Measurements from ENCODE around the gene RPS19. TPM values are rescaled to one million over a fixed set of nuclear protein-coding genes. Genes with fewer than 3 reads are reported as not detected.
A peak's percentile ranks its signal among the peaks of the same experiment; 100 is the strongest.
"Not testable (repeated sequence)": the region's sequence is repeated elsewhere in the genome, so short reads cannot be mapped to it uniquely, and the experiment has no call there.

RPS19 gene
- total RNA-seq, 1 experiment from 2014 or later: 3,670 TPM

DNA sequence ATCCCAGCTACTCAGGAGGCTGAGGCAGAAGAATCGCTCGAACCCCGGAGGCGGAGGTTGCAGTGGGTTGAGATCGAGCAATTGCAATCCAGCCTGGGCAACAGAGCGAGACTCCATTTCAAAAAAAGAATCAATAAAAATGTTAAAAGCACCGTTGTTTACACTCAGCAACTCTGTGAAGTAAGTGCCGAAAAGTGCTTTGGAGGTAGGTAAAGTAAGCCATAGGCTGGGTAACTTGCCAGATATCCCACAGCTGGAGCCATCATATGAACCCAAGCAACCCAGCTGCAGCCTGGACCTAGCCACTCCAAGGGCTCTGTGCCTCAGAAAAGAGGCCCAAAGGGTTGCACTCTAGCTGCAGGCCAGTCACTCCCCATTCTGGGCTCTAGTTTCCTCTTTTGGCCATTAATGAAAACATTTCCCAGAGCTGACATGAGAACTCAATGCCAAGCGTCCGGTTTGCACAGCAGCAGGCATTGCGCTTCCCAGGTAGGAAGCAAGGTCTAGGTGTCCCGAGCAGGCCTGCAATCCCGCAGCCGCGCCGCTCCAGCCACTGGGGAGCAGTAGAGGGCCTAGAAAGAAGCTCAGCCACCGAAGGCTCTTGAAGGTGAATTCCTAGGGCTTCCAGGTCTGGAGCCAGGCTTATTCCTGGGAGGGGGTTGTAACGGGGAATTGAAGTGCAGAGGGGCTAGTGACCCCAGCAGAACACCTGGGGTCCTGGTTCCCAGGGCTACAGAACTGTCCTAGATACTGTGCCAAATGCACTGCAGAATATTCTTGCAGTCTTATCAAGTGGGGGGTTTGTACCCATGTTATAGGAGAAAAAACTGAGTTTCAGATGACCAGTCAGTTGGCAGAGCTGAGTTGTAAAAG is 13.0 kb downstream of the RPS19 start:
- in situ Hi-C loops (cut with HindIII; ENCODE audit: low pct_unique_long_range_greater_than_20kb, low sequenced_read_pairs): no loop called here
- peak; percentile 70 for DNase-seq (ENCODE audit: low read depth)

DNA sequence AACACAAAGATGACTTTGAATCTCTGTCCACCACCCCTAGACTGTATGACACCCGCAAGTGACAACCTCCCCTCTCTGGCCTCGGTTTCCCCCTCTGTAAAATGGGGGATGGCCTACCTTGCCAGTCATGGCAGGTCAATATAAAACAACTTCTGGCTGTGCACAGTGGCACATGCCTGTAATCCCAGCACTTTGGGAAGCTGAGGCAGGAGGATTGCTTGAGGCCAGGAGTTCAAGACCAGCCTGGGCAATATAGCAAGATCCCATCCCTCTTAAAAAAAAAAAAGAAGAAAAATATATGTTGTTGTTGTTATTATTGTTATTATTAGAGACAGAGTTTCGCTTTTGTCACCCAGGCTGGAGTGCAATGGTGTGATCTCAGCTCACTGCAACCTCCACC is 15.9 kb downstream of the RPS19 start:
- DNase-seq (ENCODE audit: low read depth); in situ Hi-C loops (cut with HindIII; ENCODE audit: low pct_unique_long_range_greater_than_20kb, low sequenced_read_pairs): not testable (repeated sequence)

DNA sequence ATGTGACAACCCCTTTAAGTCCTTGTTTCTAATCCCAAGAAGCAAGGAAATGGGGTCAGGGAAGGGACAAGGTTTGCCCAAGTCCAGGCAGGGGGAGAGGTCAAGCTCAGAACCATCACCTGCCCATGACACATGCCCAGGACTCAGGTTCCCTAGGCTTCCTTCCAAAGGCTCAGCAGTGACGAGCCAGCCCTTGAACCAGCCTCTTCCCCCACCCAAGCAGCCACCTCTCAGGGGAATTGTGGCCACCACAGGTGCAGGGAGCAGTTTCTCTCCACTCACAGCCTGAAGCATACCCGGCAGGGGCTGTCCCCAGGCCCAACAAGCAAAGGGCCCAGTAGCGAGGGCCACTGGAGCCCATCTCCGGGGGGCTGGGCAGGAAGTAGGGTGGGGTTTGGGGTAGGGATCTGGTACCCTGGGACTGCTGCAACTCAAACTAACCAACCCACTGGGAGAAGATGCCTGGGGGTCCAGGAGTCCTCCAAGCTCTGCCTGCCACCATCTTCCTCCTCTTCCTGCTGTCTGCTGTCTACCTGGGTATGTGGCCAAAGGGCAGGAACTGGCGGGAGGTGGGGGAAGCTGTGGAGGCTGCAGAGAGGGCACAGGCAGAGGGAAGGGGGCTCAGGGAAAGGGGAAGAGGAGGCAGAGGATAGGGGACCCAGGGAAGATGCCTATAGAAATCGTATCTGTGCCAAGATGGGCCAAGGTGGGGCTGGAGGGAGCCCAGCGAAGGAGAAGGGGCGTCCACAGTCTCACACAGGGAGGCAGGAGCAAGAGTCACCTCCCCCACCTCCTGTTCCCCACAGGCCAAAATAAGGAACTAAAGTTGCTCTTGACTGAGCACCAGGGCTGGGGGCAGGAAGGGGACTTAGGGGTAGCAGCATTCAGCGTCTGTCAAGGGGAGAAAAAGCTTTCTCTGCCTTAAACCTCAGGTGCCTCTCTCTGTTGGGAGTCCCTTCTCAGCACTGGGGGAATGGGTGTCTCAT is 17.1 kb downstream of the RPS19 start, which contains the start of gene CD79A:
Gene CD79A (plus strand): TSS at position 433 of the 986 bp plus-strand sequence. CDS start 26 bp downstream, at position 459.
- in situ Hi-C loops (cut with HindIII; ENCODE audit: low pct_unique_long_range_greater_than_20kb, low sequenced_read_pairs): no loop called here
- no peak for DNase-seq (ENCODE audit: low read depth)

DNA sequence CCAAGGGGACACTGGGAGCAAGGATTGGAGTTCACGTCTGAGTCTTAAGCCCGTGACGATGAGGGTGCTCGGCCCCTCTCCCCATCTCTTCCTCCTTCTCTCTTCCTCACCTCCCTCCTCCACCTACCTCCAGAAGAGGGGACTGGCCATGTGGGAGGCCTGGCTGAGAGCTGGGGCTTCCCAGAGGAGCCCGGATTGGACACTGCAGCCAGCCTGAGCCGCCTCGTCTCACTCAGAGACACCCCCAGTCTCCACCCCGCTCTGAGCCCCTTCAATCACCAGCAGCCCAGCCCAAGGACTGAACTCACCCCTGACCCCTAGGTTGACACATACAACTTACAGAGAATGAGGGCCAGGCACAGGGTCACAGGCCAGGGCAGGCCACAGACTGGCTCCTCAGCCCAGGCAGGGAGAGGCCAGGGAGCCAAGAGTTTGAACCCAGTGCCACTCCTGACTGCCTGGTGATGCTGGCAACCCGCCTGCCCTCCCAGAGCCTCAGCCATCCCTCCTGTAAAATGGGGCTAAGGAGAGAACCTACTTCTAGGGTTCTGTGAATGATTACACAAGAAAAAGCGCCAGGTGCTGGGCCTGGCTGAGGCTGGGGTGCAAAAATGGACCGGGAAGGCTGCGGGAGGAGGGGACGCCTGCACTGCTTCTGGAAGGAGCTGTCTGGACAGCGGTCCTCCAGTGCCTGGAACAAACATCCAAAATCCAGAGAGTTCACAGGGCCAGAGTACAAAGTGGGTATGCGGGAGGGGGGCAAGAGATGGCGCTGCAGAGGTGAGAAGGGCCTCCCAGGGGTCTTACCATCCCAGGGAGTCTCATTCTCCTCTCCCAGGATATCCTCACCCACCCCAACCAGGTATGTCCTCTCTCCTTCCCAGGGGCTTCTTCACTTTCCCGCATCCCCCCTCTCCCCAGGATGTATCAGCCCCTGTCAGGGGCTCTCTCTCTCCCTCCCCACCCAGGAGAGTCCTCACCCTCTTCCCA is 18.2 kb downstream of the RPS19 start:
- DNase-seq (ENCODE audit: low read depth): no peak
- in situ Hi-C loops (cut with HindIII; ENCODE audit: low pct_unique_long_range_greater_than_20kb, low sequenced_read_pairs): no loop called here

DNA sequence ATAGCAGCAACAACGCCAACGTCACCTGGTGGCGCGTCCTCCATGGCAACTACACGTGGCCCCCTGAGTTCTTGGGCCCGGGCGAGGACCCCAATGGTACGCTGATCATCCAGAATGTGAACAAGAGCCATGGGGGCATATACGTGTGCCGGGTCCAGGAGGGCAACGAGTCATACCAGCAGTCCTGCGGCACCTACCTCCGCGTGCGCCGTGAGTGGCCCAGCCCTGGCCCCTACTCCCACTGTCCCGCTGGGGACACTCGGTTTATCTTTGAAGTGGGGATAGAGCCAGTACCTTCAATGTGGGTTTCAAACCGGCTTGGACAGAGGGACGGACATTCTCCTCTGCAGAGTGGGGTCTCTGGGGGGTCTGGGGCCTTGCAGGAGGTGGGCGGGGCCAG is 19.0 kb downstream of the RPS19 start:
- in situ Hi-C loops (cut with HindIII; ENCODE audit: low pct_unique_long_range_greater_than_20kb, low sequenced_read_pairs): no loop called here

DNA sequence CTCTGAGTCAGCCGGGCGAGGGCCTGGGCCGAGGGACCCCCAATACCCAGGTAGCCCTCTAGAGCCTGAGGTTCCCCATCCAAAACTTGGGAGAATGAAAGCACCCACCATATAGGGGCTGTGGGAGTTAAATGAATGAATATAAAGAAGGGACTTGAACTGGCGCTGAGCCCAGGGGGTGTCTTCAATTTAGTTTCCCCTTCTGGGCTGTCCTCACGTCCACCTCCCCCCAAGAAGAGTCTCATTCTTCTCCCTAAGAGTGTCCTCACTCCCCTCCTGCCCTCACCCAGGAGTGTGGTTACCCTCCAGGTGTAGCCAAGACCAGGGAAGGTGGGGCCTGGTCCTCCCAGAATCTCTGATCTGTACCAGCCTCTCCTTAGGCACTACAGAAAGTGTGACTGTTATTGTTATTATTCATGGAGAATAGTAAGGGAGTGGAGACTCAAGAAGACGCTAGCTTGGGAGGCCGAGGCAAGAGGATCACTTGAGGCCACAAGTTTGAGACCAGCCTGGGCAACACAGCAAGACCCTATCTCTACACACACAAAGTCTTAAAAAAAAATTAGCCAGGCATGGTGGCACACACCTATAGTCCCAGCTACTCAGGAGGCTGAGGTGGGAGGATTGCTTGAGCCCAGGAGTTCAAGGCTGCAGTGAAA is 19.7 kb downstream of the RPS19 start:
- DNase-seq (ENCODE audit: low read depth): no peak
- in situ Hi-C loops (cut with HindIII; ENCODE audit: low pct_unique_long_range_greater_than_20kb, low sequenced_read_pairs): no loop called here

More for the DNA sequence above, 19.0 kb downstream of the RPS19 start:
- DNase-seq (ENCODE audit: low read depth): no peak

DNA sequence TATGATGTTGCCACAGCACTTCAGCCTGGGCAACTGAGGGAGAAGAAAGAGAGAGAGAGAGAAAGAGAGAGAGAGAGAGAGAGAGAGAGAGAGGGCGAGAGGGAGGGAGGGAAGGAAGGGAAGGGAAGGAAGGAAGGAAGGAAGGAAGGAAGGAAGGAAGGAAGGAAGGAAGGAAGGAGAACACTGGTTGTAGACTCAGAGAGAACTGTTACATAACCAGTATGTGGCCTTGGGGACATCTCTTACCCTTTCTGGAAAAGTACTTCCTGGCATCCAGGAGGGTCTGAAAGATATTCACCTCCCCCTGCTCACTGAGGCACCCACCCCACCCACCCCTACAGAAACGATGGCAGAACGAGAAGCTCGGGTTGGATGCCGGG is 20.3 kb downstream of the RPS19 start:
- DNase-seq (ENCODE audit: low read depth): no peak
- in situ Hi-C loops (cut with HindIII; ENCODE audit: low pct_unique_long_range_greater_than_20kb, low sequenced_read_pairs): no loop called here

DNA sequence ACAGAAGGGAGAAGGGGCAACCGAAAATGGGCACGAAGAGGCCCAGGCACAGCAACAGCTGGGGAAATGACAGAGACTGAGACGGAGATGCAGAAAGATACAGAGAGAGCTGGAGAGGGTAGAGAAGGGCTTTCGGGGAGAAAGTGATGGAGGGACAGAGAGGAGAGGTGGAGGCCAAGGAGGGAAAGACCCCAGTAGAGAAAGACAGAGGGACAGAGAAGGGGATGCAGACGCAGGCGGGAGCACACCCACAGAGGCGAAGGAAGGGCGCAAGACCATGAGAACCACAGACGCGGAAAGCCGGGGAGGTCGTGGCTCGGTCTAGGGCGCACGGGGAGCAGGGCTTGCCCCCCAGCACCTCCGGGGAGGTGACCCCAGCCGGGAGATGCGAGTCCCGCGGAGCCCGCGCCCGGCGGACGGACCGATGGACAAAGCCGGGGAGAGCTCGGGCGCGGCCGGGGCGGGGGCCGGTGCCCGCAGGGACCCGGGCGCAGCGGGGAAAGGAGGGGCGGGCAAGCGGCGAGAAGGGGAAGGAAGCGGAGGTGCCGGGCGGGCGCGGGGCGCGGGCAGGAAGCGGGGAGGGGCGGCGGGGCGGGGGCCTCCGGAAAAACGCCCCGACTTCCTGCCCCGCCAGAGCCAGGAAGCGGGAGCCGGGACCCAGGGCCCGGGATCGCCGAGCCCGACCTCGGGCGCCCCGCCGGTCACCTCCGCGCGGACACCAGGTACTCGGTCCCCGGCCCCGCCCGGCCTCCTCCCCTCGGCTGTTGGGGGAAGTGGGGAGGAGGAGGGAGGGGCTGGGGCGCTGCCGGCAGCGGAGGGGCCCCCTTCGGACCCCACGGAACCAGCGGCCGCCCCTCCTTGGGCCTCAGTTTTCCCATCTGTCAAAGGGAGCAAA is 22.8 kb downstream of the RPS19 start, which contains the start of gene ARHGEF1:
Gene ARHGEF1 (plus strand): TSS at position 617 of the 895 bp plus-strand sequence. CDS start 4,899 bp downstream, outside the sequence.
- in situ Hi-C loops (cut with HindIII; ENCODE audit: low pct_unique_long_range_greater_than_20kb, low sequenced_read_pairs): no loop called here
- DNase-seq (ENCODE audit: low read depth): no peak

DNA sequence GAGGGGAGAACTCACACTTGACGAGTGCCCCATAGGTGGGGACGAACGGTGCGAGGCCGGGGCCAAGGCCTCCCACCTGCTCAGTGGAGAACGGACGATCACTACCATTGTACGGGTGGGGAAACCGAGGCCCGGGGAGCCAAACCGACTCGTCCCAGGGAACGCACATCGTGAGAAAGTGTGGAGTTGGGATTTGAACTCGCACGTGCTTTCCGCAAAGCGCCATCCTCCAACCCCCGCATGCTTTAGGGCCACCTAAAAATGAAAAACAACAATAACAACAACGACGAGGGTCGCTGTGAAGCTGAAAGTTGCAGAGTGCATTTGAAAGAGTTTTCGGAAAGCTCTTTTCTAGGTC is 23.4 kb downstream of the RPS19 start:
- in situ Hi-C loops (cut with HindIII; ENCODE audit: low pct_unique_long_range_greater_than_20kb, low sequenced_read_pairs): no loop called here
- no peak for DNase-seq (ENCODE audit: low read depth)

DNA sequence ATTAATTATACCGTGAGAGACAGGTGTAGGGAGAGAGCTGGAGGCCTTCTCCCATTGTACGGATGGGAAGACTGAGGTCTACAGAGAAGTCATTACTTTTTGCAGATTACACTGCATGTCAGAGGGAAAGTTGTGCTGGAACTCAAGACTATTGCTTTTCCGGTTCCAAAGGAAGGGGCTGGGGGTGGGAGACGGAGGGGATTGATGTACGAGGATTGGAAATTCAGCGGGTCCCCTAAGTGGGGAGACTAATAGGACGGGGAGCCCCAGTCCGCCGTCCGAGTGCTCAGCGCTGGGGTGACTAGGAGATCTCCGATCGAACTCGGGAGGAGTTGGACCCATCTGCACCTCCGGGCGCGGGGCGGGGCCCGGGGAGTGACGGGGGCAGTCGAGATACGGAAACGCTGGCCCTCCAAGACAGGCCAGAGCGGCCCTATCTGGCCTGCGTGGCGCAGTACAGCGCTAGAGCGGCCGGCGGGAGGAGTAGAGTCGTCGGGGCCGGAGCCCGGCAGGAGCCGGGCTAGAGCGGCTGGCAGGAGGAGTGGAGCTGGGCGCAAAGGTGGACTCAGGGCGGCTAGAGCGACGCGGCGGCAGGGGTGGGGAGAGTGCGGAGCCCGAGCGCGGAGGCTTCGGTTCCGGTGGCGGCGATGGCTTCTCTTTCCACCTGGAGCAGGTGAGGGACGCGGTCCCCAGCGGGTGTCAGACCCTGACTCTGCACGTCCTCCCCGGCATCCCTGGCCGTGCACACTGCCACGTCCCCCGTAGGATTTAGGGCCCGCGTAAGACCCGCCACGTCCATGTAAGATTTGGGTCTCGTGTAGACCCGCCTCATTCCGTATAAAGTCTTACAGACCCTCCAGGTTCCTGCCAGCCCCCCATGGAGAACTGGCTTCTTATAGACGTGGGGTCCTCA is 24.0 kb downstream of the RPS19 start:
- in situ Hi-C loops (cut with HindIII; ENCODE audit: low pct_unique_long_range_greater_than_20kb, low sequenced_read_pairs): no loop called here
- DNase-seq (ENCODE audit: low read depth): peak; percentile 98

DNA sequence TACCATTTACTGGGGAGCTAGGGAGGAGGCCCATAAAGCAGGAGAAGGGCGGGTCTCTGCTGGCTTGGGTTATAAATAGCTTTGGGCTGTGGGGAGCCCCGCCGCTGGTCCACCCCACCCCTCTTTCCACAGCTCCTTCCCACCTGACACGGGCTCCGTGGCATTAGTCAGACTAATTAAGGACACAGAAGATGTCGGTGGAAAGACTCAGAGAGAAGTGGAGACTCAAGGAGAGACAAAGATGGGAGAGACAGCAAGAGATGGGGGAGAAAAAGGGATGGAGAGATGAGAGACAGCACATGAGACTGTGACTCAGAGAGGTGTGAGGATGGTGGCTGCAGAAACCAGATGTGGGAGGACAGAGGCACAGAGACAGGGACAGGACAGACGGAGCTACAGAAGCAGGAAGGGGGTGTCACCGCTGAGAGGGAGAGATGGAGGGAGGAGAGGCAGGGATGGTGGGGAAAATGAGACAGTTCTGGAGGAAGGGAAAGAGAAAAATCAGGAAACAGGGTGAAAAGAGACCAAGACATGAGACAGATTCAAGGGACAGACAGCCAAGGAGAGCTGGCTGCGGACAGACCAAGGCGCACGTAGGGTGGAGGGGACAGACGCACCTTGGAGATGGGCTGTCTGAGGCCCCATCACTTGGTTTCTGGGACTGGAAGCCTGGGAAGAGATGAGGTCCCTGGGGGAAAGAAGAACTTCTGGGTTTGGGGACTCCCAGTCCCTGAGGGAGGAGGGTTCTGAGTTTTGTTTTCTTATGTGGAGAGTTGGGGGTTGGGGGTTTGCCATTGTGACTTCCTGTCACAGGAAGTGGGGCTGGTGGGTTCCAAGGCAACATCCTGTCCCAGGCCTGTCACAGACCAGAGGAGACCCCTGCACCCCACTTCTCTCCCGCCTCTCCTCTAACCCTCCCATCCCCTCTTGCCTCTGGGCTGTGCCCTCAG is 27.0 kb downstream of the RPS19 start:
- DNase-seq (ENCODE audit: low read depth): no peak
- in situ Hi-C loops (cut with HindIII; ENCODE audit: low pct_unique_long_range_greater_than_20kb, low sequenced_read_pairs): no loop called here

DNA sequence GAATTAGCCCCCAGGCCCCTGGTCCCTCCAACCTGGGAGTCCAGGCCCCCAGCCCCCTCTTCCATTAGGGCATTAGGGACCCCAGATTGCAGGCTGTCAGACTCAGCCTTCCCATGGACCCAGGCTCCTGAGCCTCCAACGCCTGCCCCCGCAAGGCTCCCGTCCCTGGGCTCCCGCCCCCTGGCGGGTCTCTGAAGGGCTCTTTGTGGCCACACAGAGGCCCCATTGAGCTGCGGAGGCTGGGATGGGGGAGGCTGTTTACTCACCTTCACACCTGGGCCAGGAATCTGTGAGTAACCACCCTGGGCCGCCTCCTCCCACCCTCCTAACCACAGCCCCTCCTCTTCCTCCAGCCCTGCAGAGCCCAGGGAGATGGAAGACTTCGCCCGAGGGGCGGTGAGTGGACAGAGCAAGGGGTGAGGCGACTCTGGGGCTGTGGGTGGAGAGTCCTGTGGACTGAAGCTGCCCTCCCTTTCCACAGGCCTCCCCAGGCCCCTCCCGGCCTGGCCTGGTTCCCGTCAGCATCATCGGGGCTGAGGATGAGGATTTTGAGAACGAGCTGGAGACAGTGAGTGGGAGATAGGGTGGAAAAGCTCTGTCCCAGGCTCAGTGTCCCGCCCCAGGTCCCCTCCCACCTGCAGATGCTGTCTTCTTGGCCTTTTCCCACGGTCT is 27.8 kb downstream of the RPS19 start:
- in situ Hi-C loops (cut with HindIII; ENCODE audit: low pct_unique_long_range_greater_than_20kb, low sequenced_read_pairs): no loop called here
- peak; percentile 53 for DNase-seq (ENCODE audit: low read depth)

DNA sequence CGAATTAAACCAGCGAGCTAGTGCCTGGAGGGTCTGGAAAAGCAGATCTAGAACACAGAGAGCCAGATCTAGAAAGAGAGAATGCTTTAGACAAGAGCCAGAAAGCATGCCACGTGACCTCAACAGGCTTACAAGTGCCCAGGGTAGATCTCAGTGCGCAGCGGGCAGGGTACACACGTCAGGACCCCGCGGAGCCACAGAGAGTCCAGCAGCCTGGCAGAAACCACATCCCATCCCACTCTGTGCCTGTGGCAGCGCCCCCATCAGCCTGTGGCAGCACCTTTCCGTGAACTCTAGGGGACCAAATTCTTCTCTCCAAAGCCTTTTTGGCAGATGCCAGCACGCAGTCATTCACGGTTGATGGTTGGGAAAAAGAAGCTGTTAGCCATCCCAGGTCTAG is 28.9 kb downstream of the RPS19 start:
- in situ Hi-C loops (cut with HindIII; ENCODE audit: low pct_unique_long_range_greater_than_20kb, low sequenced_read_pairs): no loop called here
- DNase-seq (ENCODE audit: low read depth): no peak

DNA sequence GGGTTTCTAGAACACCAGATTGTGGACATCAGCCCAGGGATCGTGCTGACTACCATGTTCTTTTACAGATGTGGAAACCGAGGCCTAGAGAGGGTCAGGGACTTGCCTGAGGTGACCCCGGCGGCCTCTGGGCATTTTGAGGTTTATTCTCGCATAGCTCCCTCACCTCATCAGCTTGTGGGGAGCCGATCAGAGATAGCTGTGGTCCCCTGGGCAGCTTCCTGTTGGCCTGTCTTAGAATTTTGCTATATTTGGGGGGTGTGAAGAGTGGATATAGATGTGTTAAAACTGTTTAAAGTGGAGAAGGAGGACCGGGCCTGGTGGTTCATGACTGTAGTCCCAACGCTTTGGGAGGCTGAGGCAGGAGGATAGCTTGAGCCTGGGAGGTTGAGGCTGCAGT is 29.8 kb downstream of the RPS19 start:
- in situ Hi-C loops (cut with HindIII; ENCODE audit: low pct_unique_long_range_greater_than_20kb, low sequenced_read_pairs): no loop called here
- no peak for DNase-seq (ENCODE audit: low read depth)

Data from Caki2 (cell line).